GM21381 (cell line): Measurements from ENCODE around the gene OR4A47.
"Not testable (repeated sequence)": the region's sequence is repeated elsewhere in the genome, so short reads cannot be mapped to it uniquely, and the experiment has no call there.

Experiments used
- ATAC-seq: cut with Tn5 transposase; IDR thresholded peaks from one replicate; pipeline ENCODE4 v1.9.1; 2021; ENCODE audit warnings: mild to moderate bottlenecking, moderate library complexity; ENCODE audit not compliant: unreplicated experiment

OR4A47 gene, protein sequence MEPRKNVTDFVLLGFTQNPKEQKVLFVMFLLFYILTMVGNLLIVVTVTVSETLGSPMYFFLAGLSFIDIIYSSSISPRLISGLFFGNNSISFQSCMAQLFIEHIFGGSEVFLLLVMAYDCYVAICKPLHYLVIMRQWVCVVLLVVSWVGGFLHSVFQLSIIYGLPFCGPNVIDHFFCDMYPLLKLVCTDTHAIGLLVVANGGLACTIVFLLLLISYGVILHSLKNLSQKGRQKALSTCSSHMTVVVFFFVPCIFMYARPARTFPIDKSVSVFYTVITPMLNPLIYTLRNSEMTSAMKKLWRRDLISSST

GRCh38 chr11:48488493-48488892 is at the start of gene OR4A47:
Gene OR4A47 (plus strand): TSS chr11:48488793. CDS start chr11:48488793, 0 bp downstream.
- not testable (repeated sequence) for ATAC-seq

DNA sequence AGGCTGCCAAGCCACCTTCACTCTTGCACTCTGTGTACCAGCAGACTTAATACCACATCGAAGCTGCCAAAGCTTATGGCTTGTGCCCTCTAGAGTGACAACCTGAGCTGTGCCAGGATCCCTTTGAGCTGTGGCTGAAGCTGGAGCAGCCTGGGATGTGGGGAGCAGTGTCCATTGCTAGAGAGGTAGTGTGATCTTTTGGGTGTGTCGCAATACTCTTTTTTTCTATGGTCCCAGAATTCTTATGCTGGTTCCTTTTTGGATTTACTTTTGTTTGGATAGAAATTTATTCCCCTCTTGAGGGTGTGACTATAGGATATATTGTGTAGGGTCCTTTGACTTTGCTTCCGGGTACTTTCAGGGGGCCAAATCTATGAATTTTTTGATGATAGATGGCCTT is 32.7 kb upstream of the OR4A47 start:
- not testable (repeated sequence) for ATAC-seq

- not testable (repeated sequence) for ATAC-seq
Observed at GRCh38 chr11:48473966-48474365, 14.6 kb upstream of the OR4A47 start.

GRCh38 chr11:48474703-48475102 is 13.9 kb upstream of the OR4A47 start:
- ATAC-seq, result not testable (repeated sequence)

GRCh38 chr11:48506169-48506568 is 17.6 kb downstream of the OR4A47 start:
- ATAC-seq, result not testable (repeated sequence)

DNA sequence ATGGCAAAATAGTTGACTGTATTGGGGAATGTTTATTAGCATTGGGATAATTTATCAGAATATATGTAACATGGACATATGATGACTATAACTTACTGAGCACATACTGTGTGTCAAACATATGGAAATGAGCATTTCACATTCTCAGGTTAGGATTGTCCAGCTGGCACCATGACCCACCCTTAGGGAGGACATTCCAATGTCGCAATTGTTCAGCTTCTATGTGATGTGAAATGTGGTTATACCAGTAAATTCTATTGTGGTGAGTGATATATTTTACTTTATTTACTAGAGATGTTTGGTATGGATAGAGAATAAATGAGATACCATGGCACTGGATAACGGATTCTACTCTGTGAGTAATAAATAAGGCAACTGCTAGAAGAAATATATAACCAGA is 50.4 kb downstream of the OR4A47 start:
- no peak for ATAC-seq
